PC-3 (cell line): ENCODE data around the gene TAGLN2.

ENCODE experiments used
- EZH2 ChIP-seq: fragments of 300-600 bp; sonication (generic); IDR thresholded peaks from one replicate; pipeline ENCODE4 v1.6.1; 2017; ENCODE audit warnings: antibody characterized with exemption, mild to moderate bottlenecking, low read length; ENCODE audit not compliant: unreplicated experiment
- EZH2phosphoT487 ChIP-seq: fragments of 300-600 bp; sonication (generic); IDR thresholded peaks from 2 replicates; pipeline ENCODE4 v1.6.1; 2018; ENCODE audit warnings: mild to moderate bottlenecking, antibody characterized with exemption, low read length, borderline replicate concordance
- TF ChIP-seq, protein P1 (sequence below): fragments of 300-600 bp; sonication (generic); conservative IDR thresholded peaks from 2 replicates; pipeline ENCODE4 v1.5.1; 2017; ENCODE audit warnings: antibody characterized with exemption, low read depth, mild to moderate bottlenecking, low read length

DNA sequence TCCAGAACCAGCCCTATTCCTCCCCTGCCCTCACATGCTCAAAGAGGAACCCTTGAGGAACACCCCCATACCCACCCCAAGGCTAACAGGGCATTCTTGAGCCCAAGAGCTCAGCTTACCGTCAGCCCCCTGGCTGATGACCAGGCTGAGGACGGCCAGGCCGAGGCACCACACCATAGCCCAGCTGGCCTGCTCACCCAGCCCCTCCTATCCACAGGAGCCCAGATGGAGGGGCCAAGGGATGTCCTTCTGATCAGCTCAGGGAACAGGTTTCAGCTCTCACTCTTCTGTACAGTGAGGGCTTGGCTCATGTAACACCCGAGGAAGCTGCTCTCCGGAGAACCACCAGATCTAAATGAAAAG is 18.0 kb upstream of the TAGLN2 start:
- TF ChIP-seq EZH2 (no peak), EZH2phosphoT487 (no peak)
- TF ChIP-seq, protein P1, sequence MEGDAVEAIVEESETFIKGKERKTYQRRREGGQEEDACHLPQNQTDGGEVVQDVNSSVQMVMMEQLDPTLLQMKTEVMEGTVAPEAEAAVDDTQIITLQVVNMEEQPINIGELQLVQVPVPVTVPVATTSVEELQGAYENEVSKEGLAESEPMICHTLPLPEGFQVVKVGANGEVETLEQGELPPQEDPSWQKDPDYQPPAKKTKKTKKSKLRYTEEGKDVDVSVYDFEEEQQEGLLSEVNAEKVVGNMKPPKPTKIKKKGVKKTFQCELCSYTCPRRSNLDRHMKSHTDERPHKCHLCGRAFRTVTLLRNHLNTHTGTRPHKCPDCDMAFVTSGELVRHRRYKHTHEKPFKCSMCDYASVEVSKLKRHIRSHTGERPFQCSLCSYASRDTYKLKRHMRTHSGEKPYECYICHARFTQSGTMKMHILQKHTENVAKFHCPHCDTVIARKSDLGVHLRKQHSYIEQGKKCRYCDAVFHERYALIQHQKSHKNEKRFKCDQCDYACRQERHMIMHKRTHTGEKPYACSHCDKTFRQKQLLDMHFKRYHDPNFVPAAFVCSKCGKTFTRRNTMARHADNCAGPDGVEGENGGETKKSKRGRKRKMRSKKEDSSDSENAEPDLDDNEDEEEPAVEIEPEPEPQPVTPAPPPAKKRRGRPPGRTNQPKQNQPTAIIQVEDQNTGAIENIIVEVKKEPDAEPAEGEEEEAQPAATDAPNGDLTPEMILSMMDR: no peak
